Measurements from ENCODE around the gene SCN9A.

The SCN9A gene

GRCh38 chr2:166148500-166149400, 227.0 kb downstream of the SCN9A start:
- no peak overlapping the region for H4K91ac ChIP-seq (ENCODE audit: low read depth, low read length)
- H3K14ac ChIP-seq (ENCODE audit: low read length) = no peak overlapping the region
- H3K4ac ChIP-seq (ENCODE audit: low read depth, low read length) = no peak overlapping the region
- H4K8ac ChIP-seq (ENCODE audit: low read depth, low read length) = no peak overlapping the region
- no peak overlapping the region for H3K27ac ChIP-seq (ENCODE audit: low read depth, low read length)
- H3K36me3 ChIP-seq (ENCODE audit: control insufficient read depth in 1 of 2, insufficient read depth in 2 of 2, low read length in 2 of 2) = no peaks in the 10 kb centered on the region
- no peak overlapping the region for H3K23ac ChIP-seq (ENCODE audit: low read length)
- no peaks in the 10 kb centered on the region for H3K79me1 ChIP-seq (ENCODE audit: low read length)
- H2BK120ac ChIP-seq (ENCODE audit: insufficient read depth, low read length, poor library complexity) = no peak overlapping the region
- no peaks in the 10 kb centered on the region for H3K9me3 ChIP-seq (ENCODE audit: insufficient read depth, low read depth, low read length)
- H2BK5ac ChIP-seq (ENCODE audit: low read depth, low read length, poor library complexity) = no peak overlapping the region
- H2BK12ac ChIP-seq (ENCODE audit: low read length) = no peak overlapping the region
- H4K12ac ChIP-seq (ENCODE audit: low read depth, low read length) = no peak overlapping the region
- H3K9ac ChIP-seq (ENCODE audit: low read length) = no peak overlapping the region
- H2AK5ac ChIP-seq (ENCODE audit: low read length) = no peak overlapping the region
- no peak overlapping the region for H2AFZ ChIP-seq (ENCODE audit: insufficient read depth, low read length, poor library complexity)
- no peaks in the 10 kb centered on the region for H3K27me3 ChIP-seq (ENCODE audit: insufficient read depth, low read length)
- no peak for DNase-seq
- H3K18ac ChIP-seq (ENCODE audit: low read length) = no peak overlapping the region
- no CpG with 5 or more reads among the region's 7 CpGs for WGBS (ENCODE audit: extremely low coverage, insufficient coverage, insufficient read length)
- no peak overlapping the region for H3K4me2 ChIP-seq (ENCODE audit: low read length)
- H3K4me3 ChIP-seq (ENCODE audit: low read depth, low read length) = no peak overlapping the region
- no peaks in the 10 kb centered on the region for H3K79me2 ChIP-seq (ENCODE audit: control insufficient read depth, insufficient read depth, low read length, poor library complexity)
- H3K4me1 ChIP-seq (ENCODE audit: control insufficient read depth in 1 of 2, insufficient read depth in 2 of 2, low read length in 2 of 2) = no peaks in the 10 kb centered on the region

GRCh38 chr2:166147883-166148282, 227.9 kb downstream of the SCN9A start:
- Histone ChIP-seq H3K18ac (ENCODE audit: low read length) (no peak overlapping the region), H3K79me2 (ENCODE audit: control insufficient read depth, insufficient read depth, low read length, poor library complexity) (no peaks in the 10 kb centered on the region), H4K91ac (ENCODE audit: low read depth, low read length) (no peak overlapping the region), H3K79me1 (ENCODE audit: low read length) (no peaks in the 10 kb centered on the region), H2AFZ (ENCODE audit: insufficient read depth, low read length, poor library complexity) (no peak overlapping the region), H4K8ac (ENCODE audit: low read depth, low read length) (no peak overlapping the region), H3K27ac (ENCODE audit: low read depth, low read length) (no peak overlapping the region), H3K14ac (ENCODE audit: low read length) (no peak overlapping the region), H3K23ac (ENCODE audit: low read length) (no peak overlapping the region), H3K9ac (ENCODE audit: low read length) (no peak overlapping the region), H3K9me3 (ENCODE audit: insufficient read depth, low read depth, low read length) (no peaks in the 10 kb centered on the region), H3K4me3 (ENCODE audit: low read depth, low read length) (no peak overlapping the region), H2BK12ac (ENCODE audit: low read length) (no peak overlapping the region), H3K4me1 (ENCODE audit: control insufficient read depth in 1 of 2, insufficient read depth in 2 of 2, low read length in 2 of 2) (no peaks in the 10 kb centered on the region), H3K4ac (ENCODE audit: low read depth, low read length) (no peak overlapping the region), H4K12ac (ENCODE audit: low read depth, low read length) (no peak overlapping the region), H2BK120ac (ENCODE audit: insufficient read depth, low read length, poor library complexity) (no peak overlapping the region), H3K36me3 (ENCODE audit: control insufficient read depth in 1 of 2, insufficient read depth in 2 of 2, low read length in 2 of 2) (no peaks in the 10 kb centered on the region), H2AK5ac (ENCODE audit: low read length) (no peak overlapping the region), H3K4me2 (ENCODE audit: low read length) (no peak overlapping the region), H2BK5ac (ENCODE audit: low read depth, low read length, poor library complexity) (no peak overlapping the region), H3K27me3 (ENCODE audit: insufficient read depth, low read length) (no peaks in the 10 kb centered on the region)
- DNase-seq = no peak
- no CpG with 5 or more reads among the region's 2 CpGs for WGBS (ENCODE audit: extremely low coverage, insufficient coverage, insufficient read length)
